Ascending aorta (tissue), 2 donors: ENCODE results near the gene SLC39A7. TPM values are rescaled to one million over a fixed set of nuclear protein-coding genes. Genes with fewer than 3 reads are reported as not detected.

ENCODE experiments used
- DNase-seq, 2 donors: peaks; one replicate each; pipeline ENCODE4 v3.0.0-alpha.2; 2019; ENCODE audit warnings: low spot score in 2 of 2
- H3K27ac ChIP-seq, 2 donors: fragments of 200-600 bp; sonication (generic); one replicate each; pipeline ENCODE4 v1.5.1; 2016 to 2017; ENCODE audit warnings: mild to moderate bottlenecking in 1 of 2
- H3K27me3 ChIP-seq: fragments of 200-600 bp; sonication (generic); one replicate; pipeline ENCODE4 v1.5.1; 2017
- H3K36me3 ChIP-seq, 2 donors: fragments of 200-600 bp; sonication (generic); one replicate each; pipeline ENCODE4 v1.5.1; 2016
- H3K4me1 ChIP-seq, 2 donors: fragments of 200-600 bp; sonication (generic); one replicate each; pipeline ENCODE4 v1.5.1; 2016 to 2017; ENCODE audit warnings: mild to moderate bottlenecking in 1 of 2
- H3K4me3 ChIP-seq, 2 donors: fragments of 200-600 bp; sonication (generic); one replicate each; pipeline ENCODE4 v1.5.1; 2016 to 2017; ENCODE audit warnings: mild to moderate bottlenecking in 1 of 2
- H3K9me3 ChIP-seq, 2 donors: fragments of 200-600 bp; sonication (generic); one replicate each; pipeline ENCODE4 v1.5.1; 2016
- CTCF ChIP-seq, 3 experiments: fragments of 200-600 bp in 2 of 3; fragments of 450-650 bp in 1 of 3; sonication (generic) in 2 of 3; IDR thresholded peaks; one replicate each; pipeline ENCODE4 v1.5.1; 2016 to 2019; ENCODE audit warnings: antibody characterized with exemption in 3 of 3, mild to moderate bottlenecking in 1 of 3, moderate library complexity in 1 of 3
- intact Hi-C: fragments of 100-400 bp; cut with DNase I; formaldehyde crosslinking; loops from one replicate; pipeline ENCODE4 v1.15.1; 2023
- total RNA-seq: library from RNA; depleted of rRNA; stranded (reverse); fragments of >200 nt; gene quantifications from one replicate; pipeline ENCODE4 v1.1.0, GENCODE V29; 2016

SLC39A7 gene
- total RNA-seq, 1 donor from 2014 or later: 59.7 TPM

GRCh38 chr6:33204165-33204414, 3.4 kb downstream of the SLC39A7 start:
- peak overlapping the region; percentile 49 to 59 for H3K4me3 ChIP-seq
- DNase-seq: no peak
- H3K27ac ChIP-seq: no peak overlapping the region
- H3K9me3 ChIP-seq: no peaks in the 10 kb centered on the region
- peaks cover 18 to 21% of the 10 kb centered on the region in 2 donors for H3K36me3 ChIP-seq
- no peak for TF ChIP-seq CTCF (IDR thresholded peaks at IDR 0.05)
- intact Hi-C loops: loop anchor here (5.0 kb wide), 2 partner anchors 113 to 232 kb away; partner anchors contain the start of gene ZBTB22
- H3K4me1 ChIP-seq: peaks cover 9 to 39% of the 10 kb centered on the region in 2 donors
- no peaks in the 10 kb centered on the region for H3K27me3 ChIP-seq

GRCh38 chr6:33204415-33205190, 3.9 kb downstream of the SLC39A7 start, which contains the start of gene HSD17B8:
TSS of gene HSD17B8 (plus strand) at chr6:33204655. CDS start at chr6:33204669, 14 bp downstream.
- H3K4me3 ChIP-seq: peak within 1 kb of the TSS; percentile 49 to 59
- TF ChIP-seq CTCF (IDR thresholded peaks at IDR 0.05): no peak
- peak; percentile 76 to 97 for DNase-seq
- intact Hi-C loops: loop anchor here (5.0 kb wide), 4 partner anchors 113 to 232 kb away; partner anchors contain the start of genes KIFC1, PHF1 and ZBTB22
- peaks cover 18 to 22% of the 10 kb centered on the region in 2 donors for H3K36me3 ChIP-seq
- H3K27me3 ChIP-seq: no peaks in the 10 kb centered on the region
- H3K9me3 ChIP-seq: no peaks in the 10 kb centered on the region
- no peak within 1 kb of the TSS for H3K27ac ChIP-seq
- H3K4me1 ChIP-seq: peaks cover 6 to 37% of the 10 kb centered on the region in 2 donors

GRCh38 chr6:33205191-33206026, 4.7 kb downstream of the SLC39A7 start:
- Histone ChIP-seq H3K4me1 (peaks cover 6 to 37% of the 10 kb centered on the region in 2 donors), H3K9me3 (no peaks in the 10 kb centered on the region), H3K4me3 (peak overlapping the region; percentile 49 to 59), H3K27ac (no peak overlapping the region), H3K36me3 (peaks cover 18 to 31% of the 10 kb centered on the region in 2 donors), H3K27me3 (no peaks in the 10 kb centered on the region)
- intact Hi-C loops: loop anchor here (5.0 kb wide), 2 partner anchors 187 to 207 kb away; partner anchors contain the start of genes KIFC1 and PHF1
- no peak for TF ChIP-seq CTCF (IDR thresholded peaks at IDR 0.05)
- peak in 1 of 2 donors; percentile 55 for DNase-seq

GRCh38 chr6:33206027-33206863, 5.6 kb downstream of the SLC39A7 start:
- Histone ChIP-seq H3K4me3 (no peak overlapping the region), H3K9me3 (no peaks in the 10 kb centered on the region), H3K4me1 (peaks cover 5 to 37% of the 10 kb centered on the region in 2 donors), H3K27ac (no peak overlapping the region), H3K27me3 (no peaks in the 10 kb centered on the region), H3K36me3 (peaks cover 18 to 32% of the 10 kb centered on the region in 2 donors)
- peak in 1 of 2 donors; percentile 48 for DNase-seq
- no peak for TF ChIP-seq CTCF (IDR thresholded peaks at IDR 0.05)
- intact Hi-C loops: loop anchor here (5.0 kb wide), 2 partner anchors 186 to 206 kb away; partner anchors contain the start of genes KIFC1 and PHF1
